Limb (tissue), 2 donors: ENCODE results near the gene CSMD2.

Experiments
- DNase-seq, 2 donors: peaks; one replicate each; pipeline ENCODE4 v3.0.0-alpha.2; 2016; ENCODE audit errors: extremely low spot score in 2 of 2

Gene CSMD2

GRCh38 chr1:33569331-33569730 is 595.7 kb downstream of the CSMD2 start:
- DNase-seq, result no peak

- no peak for DNase-seq
Measured at GRCh38 chr1:33563699-33564098, 601.3 kb downstream of the CSMD2 start.

GRCh38 chr1:33562563-33562962 is 602.5 kb downstream of the CSMD2 start:
- DNase-seq, result no peak

- no peak for DNase-seq
Measured at GRCh38 chr1:33561576-33561975, 603.5 kb downstream of the CSMD2 start.

GRCh38 chr1:33560680-33561079 is 604.4 kb downstream of the CSMD2 start:
- no peak for DNase-seq

- DNase-seq, result no peak
Measured at GRCh38 chr1:33548721-33549120, 616.3 kb downstream of the CSMD2 start.

GRCh38 chr1:33548319-33548718 is 616.7 kb downstream of the CSMD2 start:
- DNase-seq, result no peak

- DNase-seq, result no peak
Measured at GRCh38 chr1:33547576-33547975, 617.5 kb downstream of the CSMD2 start.

- no peak for DNase-seq
Measured at GRCh38 chr1:33541966-33542365, 623.1 kb downstream of the CSMD2 start.

GRCh38 chr1:33537885-33538284 is 627.1 kb downstream of the CSMD2 start:
- no peak for DNase-seq

- no peak for DNase-seq
Measured at GRCh38 chr1:33535334-33535733, 629.7 kb downstream of the CSMD2 start.

GRCh38 chr1:33532936-33533335 is 632.1 kb downstream of the CSMD2 start:
- no peak for DNase-seq

GRCh38 chr1:33532250-33532649 is 632.8 kb downstream of the CSMD2 start:
- DNase-seq, result no peak

- no peak for DNase-seq
Measured at GRCh38 chr1:33529957-33530356, 635.1 kb downstream of the CSMD2 start.

- DNase-seq, result no peak
Measured at GRCh38 chr1:33527934-33528333, 637.1 kb downstream of the CSMD2 start.

- DNase-seq, result no peak
Measured at GRCh38 chr1:33524586-33524985, 640.4 kb downstream of the CSMD2 start.

- DNase-seq, result no peak
Measured at GRCh38 chr1:33519240-33519884, 645.7 kb downstream of the CSMD2 start.

GRCh38 chr1:33517596-33518250 is 647.3 kb downstream of the CSMD2 start:
- no peak for DNase-seq

GRCh38 chr1:33516891-33517567 is 648.0 kb downstream of the CSMD2 start:
- no peak for DNase-seq

GRCh38 chr1:33516428-33516827 is 648.6 kb downstream of the CSMD2 start:
- no peak for DNase-seq

- no peak for DNase-seq
Measured at GRCh38 chr1:33515607-33516006, 649.4 kb downstream of the CSMD2 start.

GRCh38 chr1:33515112-33515511 is 649.9 kb downstream of the CSMD2 start:
- no peak for DNase-seq
